Activated CD4-positive, alpha-beta T cell treated with anti-CD3 and anti-CD28 coated beads, Interleukin-2, amount 10 ng/mL, durations not matched to agents 7 days and 5 days (primary cell): ENCODE data around the gene CFAP70. TPM values are rescaled to one million over a fixed set of nuclear protein-coding genes. Genes with fewer than 3 reads are reported as not detected.
"Not testable (repeated sequence)": the region's sequence is repeated elsewhere in the genome, so short reads cannot be mapped to it uniquely, and the experiment has no call there.

Source experiments
- CTCF ChIA-PET: fragments of 350-600 bp; sonication (Branson Sonifier 250); formaldehyde crosslinking; loops from one replicate; lab custom pipeline; 2021; ENCODE audit warnings: antibody characterized with exemption; lab: Charles Lee
- POLR2A ChIA-PET: fragments of 350-600 bp; sonication (Branson Sonifier 250); formaldehyde crosslinking; loops from one replicate; lab custom pipeline; 2021; ENCODE audit warnings: antibody characterized with exemption; lab: Charles Lee
- DNase-seq: peaks from one replicate; pipeline ENCODE4 v3.0.0-alpha.2; 2020
- H3K27ac Mint-ChIP-seq: one replicate; pipeline ENCODE4 v1.8.0; 2021; ENCODE audit warnings: mild to moderate bottlenecking, moderate library complexity, mixed read lengths
- H3K27me3 Mint-ChIP-seq: one replicate; pipeline ENCODE4 v1.8.0; 2021; ENCODE audit warnings: mixed read lengths
- H3K36me3 Mint-ChIP-seq: one replicate; pipeline ENCODE4 v1.8.0; 2021; ENCODE audit warnings: low read depth, mixed read lengths
- H3K4me1 Mint-ChIP-seq: one replicate; pipeline ENCODE4 v1.8.0; 2021; ENCODE audit warnings: mixed read lengths
- H3K4me3 Mint-ChIP-seq: one replicate; pipeline ENCODE4 v1.8.0; 2021; ENCODE audit warnings: mild to moderate bottlenecking, moderate library complexity, mixed read lengths
- H3K9me3 Mint-ChIP-seq: one replicate; pipeline ENCODE4 v1.8.0; 2021; ENCODE audit warnings: mixed read lengths
- total RNA-seq, 2 experiments: library from RNA; stranded (reverse); gene quantifications; one replicate each; pipeline ENCODE4 v1.2.3, GENCODE V29; 2021

Gene CFAP70
- total RNA-seq, result under 1 TPM; 0.57 to 0.75 TPM

- Mint-ChIP-seq H3K9me3 (no peaks in the 10 kb centered on the region), H3K36me3 (peaks cover 2% of the 10 kb centered on the region), H3K4me3 (peak within 1 kb of the TSS; percentile 89), H3K4me1 (peaks cover 16% of the 10 kb centered on the region), H3K27me3 (peaks cover 2% of the 10 kb centered on the region), H3K27ac (peak within 1 kb of the TSS; percentile 84)
- ChIA-PET POLR2A (interaction anchor here (0.6 to 0.7 kb wide), 3 partner anchors 42 to 469 kb away, joined by 3 to 4 read pairs (median 3); no protein-coding TSS in a partner anchor), CTCF (interaction anchor here (0.8 kb wide), 1 partner anchor 98 kb away, joined by 3 read pairs; no protein-coding TSS in a partner anchor)
- peak; percentile 96 for DNase-seq
These were observed at the start of gene CFAP70 for GRCh38 chr10:73358331-73359279. Gene CFAP70 (minus strand): TSS chr10:73358864. CDS start chr10:73354796, 4,068 bp downstream.

GRCh38 chr10:73408061-73408460 is 49.4 kb upstream of the CFAP70 start:
- ChIA-PET POLR2A (no interaction called here), CTCF (interaction anchor here (0.7 kb wide), 2 partner anchors 12 to 174 kb away, joined by 4 to 6 read pairs; no protein-coding TSS in a partner anchor)
- H3K27me3 Mint-ChIP-seq, result no peaks in the 10 kb centered on the region
- H3K36me3 Mint-ChIP-seq, result peaks cover 28% of the 10 kb centered on the region
- no peak overlapping the region for H3K4me3 Mint-ChIP-seq
- peaks cover 32% of the 10 kb centered on the region for H3K4me1 Mint-ChIP-seq
- DNase-seq, result no peak
- no peak overlapping the region for H3K27ac Mint-ChIP-seq
- no peaks in the 10 kb centered on the region for H3K9me3 Mint-ChIP-seq

- H3K9me3 Mint-ChIP-seq, result no peaks in the 10 kb centered on the region
- H3K27ac Mint-ChIP-seq, result no peak overlapping the region
- peaks cover 28% of the 10 kb centered on the region for H3K4me1 Mint-ChIP-seq
- peaks cover 28% of the 10 kb centered on the region for H3K36me3 Mint-ChIP-seq
- DNase-seq, result no peak
- CTCF ChIA-PET, result no interaction called here
- no peaks in the 10 kb centered on the region for H3K27me3 Mint-ChIP-seq
- no peak overlapping the region for H3K4me3 Mint-ChIP-seq
- POLR2A ChIA-PET, result no interaction called here
These were observed 48.8 kb upstream of the CFAP70 start for GRCh38 chr10:73407495-73407894.

- Mint-ChIP-seq H3K36me3 (peaks cover 28% of the 10 kb centered on the region), H3K4me1 (peaks cover 23% of the 10 kb centered on the region), H3K9me3 (no peaks in the 10 kb centered on the region), H3K4me3 (no peak overlapping the region), H3K27ac (no peak overlapping the region), H3K27me3 (no peaks in the 10 kb centered on the region)
- ChIA-PET POLR2A (no interaction called here), CTCF (no interaction called here)
- DNase-seq, result no peak
These were observed 48.2 kb upstream of the CFAP70 start for GRCh38 chr10:73406846-73407245.

- DNase-seq, result no peak
- Mint-ChIP-seq H3K27ac (no peak overlapping the region), H3K4me1 (peaks cover 15% of the 10 kb centered on the region), H3K36me3 (peaks cover 22% of the 10 kb centered on the region), H3K4me3 (no peak overlapping the region), H3K27me3 (no peaks in the 10 kb centered on the region), H3K9me3 (no peaks in the 10 kb centered on the region)
- CTCF ChIA-PET, result no interaction called here
- POLR2A ChIA-PET, result no interaction called here
These were observed 46.9 kb upstream of the CFAP70 start for GRCh38 chr10:73405556-73405955.

GRCh38 chr10:73404690-73405089 is 46.0 kb upstream of the CFAP70 start:
- Mint-ChIP-seq H3K4me3 (no peak overlapping the region), H3K9me3 (no peaks in the 10 kb centered on the region), H3K4me1 (peaks cover 10% of the 10 kb centered on the region), H3K27ac (no peak overlapping the region), H3K36me3 (peaks cover 16% of the 10 kb centered on the region), H3K27me3 (no peaks in the 10 kb centered on the region)
- POLR2A ChIA-PET, result no interaction called here
- DNase-seq, result no peak
- CTCF ChIA-PET, result no interaction called here

GRCh38 chr10:73401636-73402035 is 43.0 kb upstream of the CFAP70 start:
- Mint-ChIP-seq H3K9me3 (no peaks in the 10 kb centered on the region), H3K4me3 (no peak overlapping the region), H3K27me3 (no peaks in the 10 kb centered on the region), H3K36me3 (peaks cover 9% of the 10 kb centered on the region), H3K4me1 (peaks cover 2% of the 10 kb centered on the region), H3K27ac (no peak overlapping the region)
- ChIA-PET POLR2A (interaction anchor here (0.6 kb wide), 1 partner anchor 8 kb away, joined by 3 read pairs; no protein-coding TSS in a partner anchor), CTCF (no interaction called here)
- DNase-seq, result no peak

- H3K9me3 Mint-ChIP-seq, result no peaks in the 10 kb centered on the region
- no peaks in the 10 kb centered on the region for H3K4me1 Mint-ChIP-seq
- CTCF ChIA-PET, result no interaction called here
- no peak overlapping the region for H3K27ac Mint-ChIP-seq
- no peak for DNase-seq
- no peaks in the 10 kb centered on the region for H3K27me3 Mint-ChIP-seq
- POLR2A ChIA-PET, result no interaction called here
- no peak overlapping the region for H3K4me3 Mint-ChIP-seq
- peaks cover 24% of the 10 kb centered on the region for H3K36me3 Mint-ChIP-seq
These were observed 40.4 kb upstream of the CFAP70 start for GRCh38 chr10:73399063-73399462.

- no peak overlapping the region for H3K4me3 Mint-ChIP-seq
- POLR2A ChIA-PET, result no interaction called here
- no peak overlapping the region for H3K27ac Mint-ChIP-seq
- no peak for DNase-seq
- H3K36me3 Mint-ChIP-seq, result peaks cover 30% of the 10 kb centered on the region
- CTCF ChIA-PET, result no interaction called here
- H3K27me3 Mint-ChIP-seq, result no peaks in the 10 kb centered on the region
- peaks cover 2% of the 10 kb centered on the region for H3K9me3 Mint-ChIP-seq
- H3K4me1 Mint-ChIP-seq, result no peaks in the 10 kb centered on the region
These were observed 39.4 kb upstream of the CFAP70 start for GRCh38 chr10:73398024-73398423.

GRCh38 chr10:73394325-73394724 is 35.7 kb upstream of the CFAP70 start:
- H3K27ac Mint-ChIP-seq, POLR2A ChIA-PET, H3K4me3 Mint-ChIP-seq, H3K27me3 Mint-ChIP-seq, H3K9me3 Mint-ChIP-seq, DNase-seq, H3K4me1 Mint-ChIP-seq, CTCF ChIA-PET: not testable (repeated sequence)
- peaks cover 49% of the 10 kb centered on the region for H3K36me3 Mint-ChIP-seq

- H3K36me3 Mint-ChIP-seq, result peaks cover 53% of the 10 kb centered on the region
- H3K27ac Mint-ChIP-seq, result no peak overlapping the region
- no peaks in the 10 kb centered on the region for H3K27me3 Mint-ChIP-seq
- H3K4me1 Mint-ChIP-seq, result no peaks in the 10 kb centered on the region
- POLR2A ChIA-PET, result no interaction called here
- DNase-seq, result no peak
- CTCF ChIA-PET, result no interaction called here
- H3K9me3 Mint-ChIP-seq, result no peaks in the 10 kb centered on the region
- no peak overlapping the region for H3K4me3 Mint-ChIP-seq
These were observed 29.6 kb upstream of the CFAP70 start for GRCh38 chr10:73388228-73388627.

GRCh38 chr10:73386583-73386982 is 27.9 kb upstream of the CFAP70 start:
- ChIA-PET POLR2A (interaction anchor here (0.6 kb wide), 1 partner anchor 21 kb away, joined by 4 read pairs; no protein-coding TSS in a partner anchor), CTCF (no interaction called here)
- no peaks in the 10 kb centered on the region for H3K27me3 Mint-ChIP-seq
- no peak for DNase-seq
- H3K4me1 Mint-ChIP-seq, result no peaks in the 10 kb centered on the region
- no peaks in the 10 kb centered on the region for H3K9me3 Mint-ChIP-seq
- H3K27ac Mint-ChIP-seq, result no peak overlapping the region
- H3K4me3 Mint-ChIP-seq, result no peak overlapping the region
- H3K36me3 Mint-ChIP-seq, result peaks cover 57% of the 10 kb centered on the region

- H3K27ac Mint-ChIP-seq, result peak overlapping the region; percentile 69
- DNase-seq, result no peak
- H3K4me3 Mint-ChIP-seq, result no peak overlapping the region
- H3K36me3 Mint-ChIP-seq, result peaks cover 59% of the 10 kb centered on the region
- CTCF ChIA-PET, result interaction anchor here (0.5 to 0.6 kb wide), 2 partner anchors 231 to 542 kb away, joined by 3 read pairs; no protein-coding TSS in a partner anchor
- no peaks in the 10 kb centered on the region for H3K27me3 Mint-ChIP-seq
- peaks cover 14% of the 10 kb centered on the region for H3K4me1 Mint-ChIP-seq
- H3K9me3 Mint-ChIP-seq, result no peaks in the 10 kb centered on the region
- POLR2A ChIA-PET, result no interaction called here
These were observed 20.5 kb upstream of the CFAP70 start for GRCh38 chr10:73379064-73379748.
